Ovary (tissue), 3 donors: Measurements from ENCODE around the gene NECTIN1.

Experiments
- EP300 ChIP-seq: sonication (generic); formaldehyde crosslinking; IDR thresholded peaks from one replicate; pipeline ENCODE4 v1.6.1; 2017; ENCODE audit warnings: antibody characterized with exemption
- POLR2A ChIP-seq: fragments of 450-650 bp; IDR thresholded peaks from one replicate; pipeline ENCODE4 v1.6.1; 2017; ENCODE audit warnings: antibody characterized with exemption, mild to moderate bottlenecking, moderate library complexity
- TF ChIP-seq, protein P1 (sequence below), 3 donors: fragments of 450-650 bp in 2 of 3; fragments of 200-600 bp in 1 of 3; IDR thresholded peaks; one replicate each; pipeline versions ENCODE4 v1.5.1 to v1.8.0; 2016 to 2022; ENCODE audit warnings: antibody characterized with exemption in 3 of 3, mild to moderate bottlenecking in 1 of 3
- donor health status: DM: no; HTN: no; CAD: no.

- TF ChIP-seq, protein P1, sequence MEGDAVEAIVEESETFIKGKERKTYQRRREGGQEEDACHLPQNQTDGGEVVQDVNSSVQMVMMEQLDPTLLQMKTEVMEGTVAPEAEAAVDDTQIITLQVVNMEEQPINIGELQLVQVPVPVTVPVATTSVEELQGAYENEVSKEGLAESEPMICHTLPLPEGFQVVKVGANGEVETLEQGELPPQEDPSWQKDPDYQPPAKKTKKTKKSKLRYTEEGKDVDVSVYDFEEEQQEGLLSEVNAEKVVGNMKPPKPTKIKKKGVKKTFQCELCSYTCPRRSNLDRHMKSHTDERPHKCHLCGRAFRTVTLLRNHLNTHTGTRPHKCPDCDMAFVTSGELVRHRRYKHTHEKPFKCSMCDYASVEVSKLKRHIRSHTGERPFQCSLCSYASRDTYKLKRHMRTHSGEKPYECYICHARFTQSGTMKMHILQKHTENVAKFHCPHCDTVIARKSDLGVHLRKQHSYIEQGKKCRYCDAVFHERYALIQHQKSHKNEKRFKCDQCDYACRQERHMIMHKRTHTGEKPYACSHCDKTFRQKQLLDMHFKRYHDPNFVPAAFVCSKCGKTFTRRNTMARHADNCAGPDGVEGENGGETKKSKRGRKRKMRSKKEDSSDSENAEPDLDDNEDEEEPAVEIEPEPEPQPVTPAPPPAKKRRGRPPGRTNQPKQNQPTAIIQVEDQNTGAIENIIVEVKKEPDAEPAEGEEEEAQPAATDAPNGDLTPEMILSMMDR (IDR thresholded peaks at IDR 0.05) = no peak
- TF ChIP-seq POLR2A (no peak), EP300 (no peak)
Measured at GRCh38 chr11:119666061-119666460, 62.9 kb downstream of the NECTIN1 start.
